Left colon (tissue), 2 donors: ENCODE data around the gene TTC33. TPM values are rescaled to one million over a fixed set of nuclear protein-coding genes. Genes with fewer than 3 reads are reported as not detected.
"Not testable (repeated sequence)": the region's sequence is repeated elsewhere in the genome, so short reads cannot be mapped to it uniquely, and the experiment has no call there.

Source experiments
- ATAC-seq: fragments of 200-7000 bp; cut with Tn5 transposase; one replicate; pipeline ENCODE4 v1.9.1; 2020; ENCODE audit warnings: mild to moderate bottlenecking, moderate library complexity
- DNase-seq, 2 donors: peaks; one replicate each; pipeline ENCODE4 v3.0.0-alpha.2; 2020
- intact Hi-C, 2 donors: fragments of 100-400 bp; cut with DNase I in 1 of 2; cut with micrococcal nuclease in 1 of 2; formaldehyde crosslinking; loops; one replicate each; pipeline versions ENCODE4 v1.11.2 to v1.14.0; 2022; cut with DNase I, micrococcal nuclease
- long read RNA-seq: library from polyadenylated mRNA; unstranded; transcript quantifications from one replicate; pipeline ENCODE4 v2.0.0, GENCODE V29; 2021
- total RNA-seq, 2 donors: library from RNA; stranded (reverse); fragmentation: NEBNext Ultra II Directional; extraction: Animal tissue kit (Norgen Biotek cat#: 25700); gene quantifications; one replicate each; pipeline ENCODE4 v1.2.1, GENCODE V29; 2021
- donor health status: DM: no; HTN: no; CAD: no.
- donor health status: DM: yes; HTN: yes; CAD: no.

The TTC33 gene
- 10 to 100 TPM; 15.0 to 15.8 TPM for total RNA-seq
- long read RNA-seq, transcript TTC33-201 (5 exons, 2,612 nt) = major isoform, 29 of 39 reads
- long read RNA-seq, partial matches to known transcripts = 1 of 39 reads
- long read RNA-seq, other reads (novel, unspliced or antisense) = 7 of 39 reads

GRCh38 chr5:40755407-40756365 is at the start of gene TTC33:
TSS of gene TTC33 (minus strand) at chr5:40755961. CDS start at chr5:40747018, 8,943 bp downstream.
- intact Hi-C loops = loop anchor here in 1 of 2 donors (5.0 to 10.0 kb wide), 2 partner anchors 82 to 119 kb away; partner anchors contain the start of gene RPL37
- DNase-seq (peak; percentile 96 to 97), ATAC-seq (peak; percentile 95)

DNA sequence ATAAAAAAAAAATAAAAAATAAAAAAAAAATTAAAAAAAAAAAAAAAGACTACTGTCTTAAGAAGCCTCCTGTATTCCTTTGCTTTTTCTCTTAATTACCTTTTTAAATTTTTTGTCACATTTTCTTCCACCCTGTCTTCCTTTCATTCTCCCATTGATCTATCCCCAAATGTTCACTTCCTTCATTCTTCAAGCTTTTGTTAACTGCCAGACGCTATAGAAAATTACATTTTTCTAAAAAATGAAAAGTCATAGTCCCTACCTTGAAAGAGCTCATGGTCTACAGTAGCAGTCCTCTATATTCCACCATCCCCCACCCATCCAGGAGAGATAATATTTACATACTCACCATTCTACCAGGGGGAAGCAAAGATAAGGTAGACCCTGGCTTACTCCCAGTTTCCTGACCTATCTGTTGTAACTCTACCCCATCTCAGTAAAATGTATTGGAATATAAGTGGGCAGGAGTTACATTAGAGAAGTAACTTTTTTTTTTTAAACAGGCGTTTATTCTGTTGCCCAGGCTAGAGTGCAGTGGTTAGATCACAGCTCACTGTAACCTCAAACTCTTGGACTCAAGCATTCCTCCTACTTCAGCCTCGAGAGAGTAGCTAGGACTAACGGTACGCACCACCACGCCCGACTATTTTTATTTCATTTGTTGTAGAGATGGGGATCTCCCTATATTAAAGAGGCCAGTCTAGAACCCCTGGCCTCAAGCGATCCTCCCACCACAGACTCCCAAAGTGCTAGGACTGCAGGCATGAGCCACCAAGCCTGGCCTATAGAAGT is 46.2 kb upstream of the TTC33 start:
- no peak for DNase-seq
- intact Hi-C loops = no loop called here
- ATAC-seq = no peak

DNA sequence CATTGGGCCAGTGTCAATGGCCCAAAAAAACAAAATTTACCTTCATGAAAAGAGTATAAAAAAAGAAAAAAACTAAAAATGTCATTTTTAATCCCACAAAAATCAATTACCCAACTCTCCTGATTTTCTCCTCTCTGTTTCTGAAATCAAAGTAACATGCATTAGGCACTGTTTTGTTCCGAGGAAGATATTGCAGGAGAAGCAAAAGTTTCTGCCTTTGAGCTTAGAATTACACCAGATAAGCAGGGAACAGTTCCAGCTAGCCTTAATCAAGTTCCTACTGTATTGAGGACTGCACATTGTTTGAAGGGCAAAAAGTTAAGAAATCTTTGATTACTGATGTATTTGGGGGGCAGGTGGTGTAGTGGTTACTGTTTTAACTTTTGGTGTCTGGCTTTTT is 43.5 kb upstream of the TTC33 start:
- DNase-seq (no peak), ATAC-seq (no peak)
- intact Hi-C loops = no loop called here

DNA sequence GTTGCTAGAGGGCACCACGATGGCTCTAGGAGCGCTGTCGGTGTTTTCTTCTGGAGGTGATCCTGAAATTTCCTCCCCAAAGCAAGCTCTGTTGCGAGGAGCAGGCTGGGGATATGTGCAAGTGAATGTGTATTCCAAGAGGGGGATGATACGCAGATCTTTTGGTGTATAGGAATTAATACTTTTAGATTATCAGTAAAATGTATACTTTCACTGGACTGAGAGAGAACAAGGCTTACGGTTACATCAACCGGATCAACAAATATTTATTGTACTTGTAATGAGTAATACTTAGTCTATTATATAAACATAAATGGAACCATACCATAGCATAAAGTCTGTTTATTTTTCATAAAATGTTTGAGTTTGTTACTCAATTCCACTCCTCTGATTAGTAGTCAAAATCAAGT is 43.0 kb upstream of the TTC33 start:
- DNase-seq (no peak), ATAC-seq (no peak)
- intact Hi-C loops = no loop called here

- intact Hi-C loops = no loop called here
These were observed 42.4 kb upstream of the TTC33 start, which contains the start of gene PRKAA1 for GRCh38 chr5:40798012-40798800. TSS of gene PRKAA1 (minus strand) at chr5:40798374. CDS start at chr5:40798189, 185 bp downstream.

GRCh38 chr5:40797273-40798011 is 41.7 kb upstream of the TTC33 start:
- intact Hi-C loops = no loop called here
- DNase-seq = peak; percentile 83 to 90
- ATAC-seq = peak; percentile 68

More at GRCh38 chr5:40798012-40798800, 42.4 kb upstream of the TTC33 start, which contains the start of gene PRKAA1:
- DNase-seq = peak; percentile 82 to 93
- ATAC-seq = peak; percentile 90

GRCh38 chr5:40796487-40796889 is 40.7 kb upstream of the TTC33 start:
- ATAC-seq (no peak), DNase-seq (no peak)
- intact Hi-C loops = no loop called here

DNA sequence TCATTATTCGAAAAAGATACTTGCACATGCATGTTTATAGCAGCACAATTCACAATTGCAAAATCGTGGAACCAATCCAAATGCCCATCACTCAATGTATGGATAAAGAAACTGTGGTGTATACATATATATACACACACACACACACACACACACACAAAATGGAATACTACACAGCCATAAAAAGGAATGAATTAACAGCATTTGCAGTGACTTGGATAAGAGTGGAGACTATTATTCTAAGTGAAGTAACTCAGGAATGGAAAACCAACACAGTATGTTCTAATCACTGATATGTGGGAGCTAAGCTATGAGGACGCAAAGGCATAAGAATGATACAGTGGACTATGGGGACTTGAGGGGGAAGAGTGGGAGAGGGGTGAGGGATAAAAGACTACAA is 39.1 kb upstream of the TTC33 start:
- DNase-seq, ATAC-seq, intact Hi-C loops: not testable (repeated sequence)

DNA sequence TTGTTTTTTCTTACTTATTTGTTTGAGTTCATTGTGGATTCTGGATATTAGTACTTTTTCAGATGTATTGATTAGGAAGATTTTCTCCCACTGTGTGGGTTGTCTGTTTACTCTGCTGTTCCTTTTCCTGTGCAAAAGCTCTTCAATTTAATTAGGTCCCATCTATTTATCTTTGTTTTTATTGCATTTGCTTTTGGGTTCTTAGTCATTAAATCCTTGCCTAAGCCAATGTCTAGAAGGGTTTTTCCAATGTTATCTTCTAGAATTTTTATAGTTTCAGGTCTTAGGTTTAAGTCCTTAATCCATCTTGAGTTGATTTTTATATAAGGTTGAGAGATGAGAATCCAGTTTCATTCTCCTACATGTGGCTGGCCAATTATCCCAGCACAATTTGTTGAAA is 38.6 kb upstream of the TTC33 start:
- ATAC-seq, DNase-seq, intact Hi-C loops: not testable (repeated sequence)

- intact Hi-C loops, ATAC-seq, DNase-seq: not testable (repeated sequence)
These were observed 36.9 kb upstream of the TTC33 start for GRCh38 chr5:40792691-40793090.

- peak; percentile 81 for ATAC-seq
- intact Hi-C loops = no loop called here
- no peak for DNase-seq
These were observed 36.0 kb upstream of the TTC33 start for GRCh38 chr5:40791715-40792139.

- intact Hi-C loops = no loop called here
- ATAC-seq = no peak
- no peak for DNase-seq
These were observed 35.3 kb upstream of the TTC33 start for GRCh38 chr5:40790947-40791593.

GRCh38 chr5:40788941-40789340 is 33.2 kb upstream of the TTC33 start:
- intact Hi-C loops = not testable (repeated sequence)

DNA sequence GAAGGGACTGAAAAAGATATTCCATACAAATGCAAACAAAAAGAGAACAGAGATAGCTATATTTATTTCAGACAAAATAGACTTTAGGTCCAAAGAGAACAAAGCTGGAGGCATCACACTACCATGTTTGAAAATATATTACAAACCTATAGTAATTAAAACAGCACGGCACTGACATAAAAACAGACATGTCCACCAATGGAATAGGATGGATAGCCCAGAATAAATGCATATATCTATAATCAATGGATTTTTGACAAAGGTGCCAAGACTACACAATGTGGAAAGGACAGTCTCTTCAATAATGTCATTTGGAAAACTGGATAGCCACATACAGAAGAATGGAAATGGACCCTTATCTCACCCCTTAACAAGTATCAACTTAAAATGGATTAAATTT is 32.2 kb upstream of the TTC33 start:
- no peak for ATAC-seq
- intact Hi-C loops = no loop called here
- no peak for DNase-seq

More at GRCh38 chr5:40788941-40789340, 33.2 kb upstream of the TTC33 start:
- ATAC-seq, DNase-seq: not testable (repeated sequence)

GRCh38 chr5:40786664-40787063 is 30.9 kb upstream of the TTC33 start:
- DNase-seq, ATAC-seq, intact Hi-C loops: not testable (repeated sequence)

GRCh38 chr5:40784916-40785315 is 29.2 kb upstream of the TTC33 start:
- ATAC-seq (no peak), DNase-seq (no peak)
- intact Hi-C loops = no loop called here

DNA sequence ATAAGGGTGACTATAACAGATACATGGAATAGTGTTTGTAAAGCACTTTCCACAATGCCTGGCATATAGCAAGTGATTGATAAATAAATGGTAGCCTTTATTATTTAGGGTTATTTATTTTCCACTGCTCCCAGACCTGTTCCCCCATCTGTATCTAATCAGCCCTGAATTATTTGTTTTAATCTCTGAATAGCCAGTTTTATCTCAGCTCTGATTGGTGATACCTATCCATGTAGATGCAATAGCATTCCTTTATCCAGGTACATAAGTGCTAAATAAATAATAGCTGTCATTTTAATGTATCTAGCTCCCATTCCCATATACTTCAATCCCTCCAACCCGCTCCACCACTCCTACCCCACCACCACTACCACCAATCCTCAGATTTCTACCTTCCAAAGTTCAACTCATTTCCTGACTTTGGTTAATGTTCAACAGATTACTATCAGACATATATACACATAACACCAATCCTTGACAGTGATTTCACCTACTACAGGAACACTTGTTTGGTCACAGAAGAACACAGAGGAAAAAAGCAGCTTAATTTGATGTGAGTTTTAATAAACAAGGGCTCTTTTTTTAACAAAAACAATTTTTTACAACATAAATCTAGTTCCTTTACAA is 28.4 kb upstream of the TTC33 start:
- no peak for DNase-seq
- ATAC-seq = peak; percentile 98
- intact Hi-C loops = no loop called here
